AG09309 (cell line): Measurements from ENCODE around the gene CLDN20.

Experiments
- DNase-seq: peaks from one replicate; pipeline ENCODE4 v3.0.0-alpha.2; 2010; ENCODE audit warnings: low read depth
- H3K4me3 ChIP-seq: 2 replicates; pipeline ENCODE4 v1.5.1; 2011; ENCODE audit warnings: mild to moderate bottlenecking, low read depth, low read length, moderate library complexity; ENCODE audit not compliant: control insufficient read depth
- CTCF ChIP-seq: IDR thresholded peaks from 2 replicates; pipeline ENCODE4 v1.5.1; 2011; ENCODE audit warnings: mild to moderate bottlenecking, low read depth, low read length, inconsistent platforms; ENCODE audit not compliant: insufficient read depth, control insufficient read depth; ENCODE audit errors: missing control alignments

The CLDN20 gene

DNA sequence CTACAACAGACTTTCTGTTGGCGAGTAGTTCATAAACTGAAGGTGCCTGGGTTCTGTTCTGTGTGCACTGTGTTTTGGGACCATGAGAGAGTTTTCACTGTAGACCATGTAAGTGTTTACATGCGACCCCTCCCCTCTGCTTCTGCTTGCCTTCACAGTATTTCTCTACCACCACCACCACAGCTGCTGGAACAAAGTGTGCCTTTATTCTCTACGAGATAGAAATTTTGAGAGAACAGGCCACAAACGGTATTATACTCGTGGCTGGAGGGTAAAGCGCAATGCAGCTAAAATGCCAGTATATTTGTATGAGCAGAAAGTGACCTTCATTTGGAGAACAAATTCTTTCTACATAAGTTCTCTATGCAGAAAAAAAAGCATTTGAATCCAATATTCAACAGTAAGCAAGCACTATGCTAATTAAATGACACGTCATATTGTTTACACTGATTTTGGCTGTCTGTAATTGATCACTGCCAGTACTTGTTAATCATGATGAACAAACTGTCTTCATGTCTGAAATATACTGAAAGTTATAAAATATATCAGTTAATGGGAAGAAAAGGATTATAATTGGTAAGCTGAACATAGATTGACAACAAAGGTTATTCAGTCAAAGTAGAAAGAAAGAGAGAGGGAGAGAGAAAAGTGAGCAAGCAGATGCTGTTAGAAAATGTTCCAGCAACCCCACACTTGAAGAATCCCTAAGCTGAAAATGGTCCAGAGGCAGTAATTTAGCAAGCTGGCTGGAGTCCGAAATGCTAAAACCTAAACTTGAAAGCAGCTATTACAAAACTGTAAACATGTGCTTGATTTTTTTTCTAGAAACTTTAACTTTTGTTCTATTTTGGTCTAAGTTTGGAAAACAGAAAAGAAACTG, 8.8 kb downstream of the CLDN20 start:
- no peak overlapping the region for H3K4me3 ChIP-seq
- DNase-seq = no peak
- TF ChIP-seq CTCF = no peak

DNA sequence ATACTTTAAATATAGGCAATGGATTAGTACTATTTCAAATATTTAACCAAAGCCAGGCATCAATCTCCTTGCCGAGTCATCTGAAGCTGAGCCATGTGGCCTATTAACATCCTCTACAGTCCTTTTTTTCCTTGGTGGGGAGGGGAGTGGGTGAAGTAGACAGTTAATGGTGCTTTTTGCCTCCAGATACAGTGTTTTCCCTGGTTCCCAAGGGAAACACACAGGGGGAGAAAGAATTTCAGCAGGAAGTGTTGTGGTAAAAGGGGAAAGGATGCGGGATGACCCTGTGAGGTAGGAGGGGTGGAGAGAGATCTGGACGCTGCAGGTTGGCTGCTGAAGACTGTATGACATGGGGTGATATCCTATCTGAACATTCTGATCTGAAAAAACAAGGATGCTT, 9.6 kb downstream of the CLDN20 start:
- DNase-seq = peak; percentile 61
- TF ChIP-seq CTCF = no peak
- H3K4me3 ChIP-seq = no peak overlapping the region

DNA sequence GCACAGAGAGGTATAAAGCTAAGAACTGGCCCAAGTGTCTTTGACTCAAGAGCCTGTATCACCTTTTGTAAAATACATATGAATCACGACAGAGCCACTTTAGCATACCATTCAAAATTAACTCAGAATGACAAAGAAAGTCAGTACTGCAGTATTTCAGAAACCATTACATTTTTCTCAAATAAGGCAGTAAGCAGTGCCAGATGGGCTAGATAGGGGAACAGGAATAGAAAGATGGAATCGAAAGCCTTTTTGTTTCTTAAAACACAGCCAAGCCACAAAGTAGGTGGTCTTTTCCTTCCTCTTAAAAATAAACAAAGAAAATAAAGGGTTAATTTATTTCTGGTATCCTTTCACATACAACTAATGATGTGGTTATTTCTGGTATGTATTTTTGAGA, 10.3 kb downstream of the CLDN20 start:
- no peak for DNase-seq
- no peak for TF ChIP-seq CTCF
- no peak overlapping the region for H3K4me3 ChIP-seq

GRCh38 chr6:155274533-155274932, 10.7 kb downstream of the CLDN20 start:
- no peak for TF ChIP-seq CTCF
- no peak for DNase-seq
- no peak overlapping the region for H3K4me3 ChIP-seq

DNA sequence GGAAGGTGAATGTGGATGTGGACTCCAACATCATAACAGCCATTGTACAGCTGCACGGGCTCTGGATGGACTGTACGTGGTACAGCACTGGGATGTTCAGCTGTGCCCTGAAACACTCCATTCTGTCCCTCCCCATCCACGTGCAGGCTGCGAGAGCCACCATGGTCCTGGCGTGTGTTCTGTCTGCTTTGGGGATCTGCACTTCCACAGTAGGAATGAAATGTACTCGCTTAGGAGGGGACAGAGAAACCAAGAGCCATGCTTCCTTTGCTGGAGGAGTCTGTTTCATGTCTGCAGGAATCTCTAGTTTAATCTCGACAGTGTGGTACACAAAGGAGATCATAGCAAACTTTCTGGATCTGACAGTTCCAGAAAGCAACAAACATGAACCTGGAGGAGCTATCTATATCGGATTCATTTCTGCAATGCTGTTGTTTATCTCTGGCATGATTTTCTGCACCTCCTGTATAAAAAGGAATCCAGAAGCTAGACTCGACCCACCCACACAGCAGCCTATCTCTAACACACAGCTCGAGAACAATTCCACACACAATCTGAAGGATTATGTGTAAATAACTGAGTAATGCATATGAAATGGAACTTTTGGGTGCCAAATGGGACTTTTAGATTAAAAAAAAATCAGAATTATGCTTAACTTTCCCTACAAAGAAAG, 12.1 kb downstream of the CLDN20 start:
- no peak overlapping the region for H3K4me3 ChIP-seq
- no peak for TF ChIP-seq CTCF
- no peak for DNase-seq

DNA sequence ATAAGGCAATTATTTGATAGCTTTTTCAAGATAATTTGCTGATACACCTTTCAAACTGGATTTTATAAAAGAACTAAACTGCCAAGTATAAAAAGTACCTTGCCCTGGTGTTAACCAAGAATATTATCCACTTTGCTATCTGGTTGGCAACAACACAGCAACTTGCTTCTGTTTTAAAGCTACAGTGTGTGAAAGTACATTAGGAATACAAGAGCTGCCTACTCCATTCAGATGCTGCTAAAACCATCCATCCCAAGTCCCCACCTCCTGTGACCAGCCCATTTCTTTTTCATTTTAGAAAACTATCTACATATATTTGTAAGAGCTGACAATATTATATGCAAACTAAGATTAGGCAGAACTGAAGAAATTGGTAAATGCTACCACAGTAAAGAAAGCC, 12.8 kb downstream of the CLDN20 start:
- TF ChIP-seq CTCF = no peak
- no peak for DNase-seq
- H3K4me3 ChIP-seq = no peak overlapping the region
